HCT116 (cell line): Measurements from ENCODE around the gene BTBD2. TPM values are rescaled to one million over a fixed set of nuclear protein-coding genes. Genes with fewer than 3 reads are reported as not detected.
A peak's percentile ranks its signal among the peaks of the same experiment; 100 is the strongest.

Source experiments
- ATAC-seq: fragments of 200-7000 bp; cut with Tn5 transposase; 2 replicates; pipeline ENCODE4 v1.9.1; 2020; ENCODE audit warnings: mild to moderate bottlenecking, moderate library complexity
- BruUV-seq: library from RNA; stranded (reverse); fragments of 400-500 nt; replicated peaks from 2 replicates; lab custom pipeline; 2021; lab: Mats Ljungman, UMichigan
- CTCF ChIA-PET: fragments of 300-600 bp; sonication (Branson Sonifier 250); formaldehyde crosslinking; loops from one replicate; lab custom pipeline; 2021; ENCODE audit warnings: antibody characterized with exemption; lab: Charles Lee
- POLR2A ChIA-PET: fragments of 300-600, 350-600 bp; sonication (Branson Sonifier 250); formaldehyde crosslinking; loops from one replicate; lab custom pipeline; 2021; ENCODE audit warnings: antibody characterized with exemption; lab: Charles Lee
- RAD21 ChIA-PET, 2 experiments: fragments of 300-600 bp; sonication (Branson Sonifier 250); formaldehyde crosslinking; loops; one replicate each; lab custom pipeline; 2023; ENCODE audit warnings: low total read pairs in 2 of 2; ENCODE audit not compliant: uncharacterized antibody in 2 of 2, unreplicated experiment in 2 of 2, low non-redundant PET in 1 of 2; lab: Charles Lee
- DNase-seq: peaks from one replicate; pipeline ENCODE4 v3.0.0-alpha.2; 2010; ENCODE audit warnings: low read depth, low spot score
- H2AFZ ChIP-seq: fragments of 200-600 bp; shearing (Covaris generic), sonication (generic); 2 replicates; pipeline ENCODE4 v1.6.1; 2017; ENCODE audit warnings: low read depth, mixed run types, mixed read lengths, antibody characterized with exemption, low read length; ENCODE audit not compliant: poor library complexity, severe bottlenecking
- H3K27ac ChIP-seq: 2 replicates; pipeline ENCODE4 v1.5.1; 2012; ENCODE audit warnings: low read depth, low read length
- H3K27me3 ChIP-seq: fragments of 200-600 bp; sonication (generic); 2 replicates; pipeline ENCODE4 v1.6.1; 2016; ENCODE audit warnings: mixed run types, low read length, mixed read lengths; ENCODE audit not compliant: insufficient read depth
- H3K36me3 ChIP-seq, 2 experiments: fragments of 200-500 bp in 1 of 2; fragments of 200-600 bp in 1 of 2; sonication (Bioruptor generic) in 1 of 2; sonication (generic) in 1 of 2; 2 replicates each; pipeline versions ENCODE4 v1.5.1 to v1.6.1; 2014 to 2016; ENCODE audit warnings: low read length in 2 of 2, inconsistent platforms in 1 of 2, mixed read lengths in 1 of 2, mixed run types in 1 of 2; ENCODE audit not compliant: insufficient read depth in 2 of 2, control insufficient read depth in 1 of 2
- H3K4me1 ChIP-seq, 2 experiments: fragments of 200-600 bp in 1 of 2; sonication (generic) in 1 of 2; 2 replicates each; pipeline versions ENCODE4 v1.5.1 to v1.6.1; 2012 to 2017; ENCODE audit warnings: low read length in 2 of 2, inconsistent platforms in 1 of 2, mild to moderate bottlenecking in 1 of 2, mixed read lengths in 1 of 2, mixed run types in 1 of 2, moderate library complexity in 1 of 2; ENCODE audit not compliant: insufficient read depth in 2 of 2, control insufficient read depth in 1 of 2
- H3K4me2 ChIP-seq: fragments of 200-600 bp; sonication (generic); 2 replicates; pipeline ENCODE4 v1.6.1; 2017; ENCODE audit warnings: mixed run types, low read length, mixed read lengths
- H3K4me3 ChIP-seq, 2 experiments: fragments of 200-600 bp in 1 of 2; sonication (generic) in 1 of 2; replicated peaks in 1 of 2; 2 replicates each; pipeline ENCODE4 v1.5.1; 2011 to 2016; ENCODE audit warnings: low read length in 2 of 2, control low read depth in 1 of 2, low read depth in 1 of 2, mild to moderate bottlenecking in 1 of 2, mixed read lengths in 1 of 2, mixed run types in 1 of 2
- H3K79me2 ChIP-seq: fragments of 200-600 bp; sonication (generic); 2 replicates; pipeline ENCODE4 v1.6.1; 2017; ENCODE audit warnings: mild to moderate bottlenecking, mixed run types, low read length, moderate library complexity, mixed read lengths; ENCODE audit not compliant: insufficient read depth
- H3K9ac ChIP-seq: fragments of 200-600 bp; sonication (generic); 2 replicates; pipeline ENCODE4 v1.6.1; 2016; ENCODE audit warnings: low read length, mixed read lengths
- H3K9me2 ChIP-seq: fragments of 200-600 bp; sonication (generic), shearing (Covaris generic); 2 replicates; pipeline ENCODE4 v1.6.1; 2017; ENCODE audit warnings: mixed run types, mild to moderate bottlenecking, moderate library complexity; ENCODE audit not compliant: insufficient read depth
- H3K9me3 ChIP-seq, 2 experiments: fragments of 200-500 bp in 1 of 2; fragments of 200-600 bp in 1 of 2; sonication (Bioruptor generic) in 1 of 2; sonication (generic) in 1 of 2; 2 replicates each; pipeline ENCODE4 v1.6.1; 2014 to 2017; ENCODE audit warnings: low read length in 2 of 2, mixed read lengths in 2 of 2, inconsistent platforms in 1 of 2, low read depth in 1 of 2, mild to moderate bottlenecking in 1 of 2, mixed run types in 1 of 2, moderate library complexity in 1 of 2; ENCODE audit not compliant: control insufficient read depth in 1 of 2, insufficient read depth in 1 of 2
- H4K20me1 ChIP-seq: fragments of 200-600 bp; sonication (generic), shearing (Covaris generic); 2 replicates; pipeline ENCODE4 v1.6.1; 2017; ENCODE audit warnings: mixed run types, mild to moderate bottlenecking, moderate library complexity; ENCODE audit not compliant: insufficient read depth
- CTCF ChIP-seq, 3 experiments: fragments of 200-600 bp in 1 of 3; sonication (generic) in 1 of 3; IDR thresholded peaks in 2 of 3; conservative IDR thresholded peaks in 1 of 3; 2 replicates each; pipeline ENCODE4 v1.5.1; 2012 to 2017; ENCODE audit warnings: low read depth in 2 of 3, low read length in 2 of 3, antibody characterized with exemption in 1 of 3, borderline replicate concordance in 1 of 3, control low read depth in 1 of 3, mild to moderate bottlenecking in 1 of 3, mixed read lengths in 1 of 3, mixed run types in 1 of 3, moderate library complexity in 1 of 3; ENCODE audit not compliant: insufficient read depth in 1 of 3
- EGR1 ChIP-seq: IDR thresholded peaks from 2 replicates; pipeline ENCODE4 v1.6.1; 2012; ENCODE audit warnings: low read depth
- ELF1 ChIP-seq: IDR thresholded peaks from 2 replicates; pipeline ENCODE4 v1.6.1; 2012; ENCODE audit warnings: low read depth, borderline replicate concordance
- POLR2A ChIP-seq: IDR thresholded peaks from 2 replicates; pipeline ENCODE4 v1.7.0; 2011; ENCODE audit warnings: borderline replicate concordance; ENCODE audit not compliant: insufficient read depth, insufficient read length; ENCODE audit errors: extremely low read depth
- REST ChIP-seq: IDR thresholded peaks from 2 replicates; pipeline ENCODE4 v1.6.1; 2012; ENCODE audit warnings: low read depth
- SP1 ChIP-seq: IDR thresholded peaks from 2 replicates; pipeline ENCODE4 v1.6.1; 2012; ENCODE audit warnings: low read depth
- ZFX ChIP-seq: fragments of 450-650 bp; IDR thresholded peaks from 2 replicates; pipeline ENCODE4 v1.6.1; 2017
- intact Hi-C: fragments of 100-400 bp; cut with micrococcal nuclease; formaldehyde crosslinking; loops from 2 replicates; pipeline ENCODE4 v1.10.0; 2022
- total RNA-seq: library from RNA; stranded (reverse); gene quantifications from one replicate; pipeline ENCODE4 v1.2.1, GENCODE V29; 2021; ENCODE audit not compliant: unreplicated experiment

The BTBD2 gene
- total RNA-seq, 1 experiment from 2014 or later: 112 TPM

GRCh38 chr19:2026770-2027169 is 11.3 kb upstream of the BTBD2 start:
- CTCF ChIA-PET: no interaction called here
- intact Hi-C loops: no loop called here

More at GRCh38 chr19:2026770-2027169, 11.3 kb upstream of the BTBD2 start:
- POLR2A ChIA-PET: no interaction called here
- RAD21 ChIA-PET: no interaction called here
- BruUV-seq: no TSS peak
- no peak overlapping the region for H3K9ac ChIP-seq
- no peaks in the 10 kb centered on the region for H4K20me1 ChIP-seq
- no peaks in the 10 kb centered on the region for H3K27me3 ChIP-seq
- DNase-seq (no peak), ATAC-seq (no peak)
- TF ChIP-seq CTCF (IDR thresholded peaks at IDR 0.05 in 2 of 3, conservative IDR thresholded peaks at IDR 0.05 in 1 of 3; ENCODE audit: borderline replicate concordance in 1 of 3, insufficient read depth in 1 of 3, low read depth in 2 of 3, low read length in 2 of 3) (no peak), POLR2A (no peak), SP1 (no peak), EGR1 (peak; percentile 28; the same call in 1 of the 2 replicates), ZFX (no peak), REST (no peak), ELF1 (no peak)
- H3K4me2 ChIP-seq: peak overlapping the region; percentile 25
- no peak overlapping the region for H3K27ac ChIP-seq
- H3K79me2 ChIP-seq: no peaks in the 10 kb centered on the region
- no peak overlapping the region for H2AFZ ChIP-seq
- H3K4me3 ChIP-seq: no peak overlapping the region
- no peaks in the 10 kb centered on the region for H3K36me3 ChIP-seq
- no peaks in the 10 kb centered on the region for H3K9me2 ChIP-seq
- peaks cover 48 to 62% of the 10 kb centered on the region in 2 experiments for H3K4me1 ChIP-seq
- H3K9me3 ChIP-seq: no peaks in the 10 kb centered on the region
